CD4-positive, alpha-beta memory T cell (primary cell): ENCODE data around the gene DUOXA2. TPM values are rescaled to one million over a fixed set of nuclear protein-coding genes. Genes with fewer than 3 reads are reported as not detected.

Source experiments
- CTCF ChIA-PET: fragments of 350-600 bp; sonication (Branson Sonifier 250); formaldehyde crosslinking; loops from one replicate; lab custom pipeline; 2021; ENCODE audit warnings: inconsistent platforms; ENCODE audit not compliant: partially characterized antibody; lab: Charles Lee
- POLR2A ChIA-PET: fragments of 350-600 bp; sonication (Branson Sonifier 250); formaldehyde crosslinking; loops from one replicate; lab custom pipeline; 2021; ENCODE audit not compliant: partially characterized antibody; lab: Charles Lee
- DNase-seq, 5 donors: peaks; one replicate each; pipeline versions ENCODE4 v3.0.0 to v3.0.0-alpha.2; 2020 to 2022; ENCODE audit warnings: mixed read lengths in 1 of 5
- H3K27ac ChIP-seq: one replicate; pipeline ENCODE4 v1.7.0; 2013; ENCODE audit warnings: low read depth, low read length
- H3K27me3 ChIP-seq: 2 replicates; pipeline ENCODE4 v1.7.0; 2013; ENCODE audit warnings: mild to moderate bottlenecking, low read length, moderate library complexity; ENCODE audit not compliant: insufficient read depth
- H3K36me3 ChIP-seq: 2 replicates; pipeline ENCODE4 v1.7.0; 2013; ENCODE audit warnings: mild to moderate bottlenecking, low read length, moderate library complexity; ENCODE audit not compliant: insufficient read depth
- H3K4me1 ChIP-seq: 2 replicates; pipeline ENCODE4 v1.7.0; 2013; ENCODE audit warnings: mild to moderate bottlenecking, low read length, moderate library complexity; ENCODE audit not compliant: insufficient read depth
- H3K4me3 ChIP-seq, 2 donors: one replicate each; pipeline ENCODE4 v1.7.0; 2013; ENCODE audit warnings: low read length in 2 of 2, mild to moderate bottlenecking in 1 of 2
- H3K9me3 ChIP-seq, 2 donors: one replicate each; pipeline ENCODE4 v1.7.0; 2013; ENCODE audit warnings: low read length in 2 of 2, control low read depth in 1 of 2; ENCODE audit not compliant: control insufficient read depth in 1 of 2
- H3K27ac Mint-ChIP-seq, 7 donors: one replicate each; pipeline ENCODE4 v1.8.0; 2020 to 2021; ENCODE audit warnings: mixed read lengths in 7 of 7, mild to moderate bottlenecking in 6 of 7, inconsistent platforms in 3 of 7, moderate library complexity in 3 of 7
- H3K27me3 Mint-ChIP-seq, 2 donors: one replicate each; pipeline ENCODE4 v1.8.0; 2020 to 2021; ENCODE audit warnings: mixed read lengths in 2 of 2
- H3K36me3 Mint-ChIP-seq, 2 donors: one replicate each; pipeline ENCODE4 v1.8.0; 2020 to 2021; ENCODE audit warnings: mixed read lengths in 2 of 2, inconsistent platforms in 1 of 2, mild to moderate bottlenecking in 1 of 2
- H3K4me1 Mint-ChIP-seq, 4 donors: one replicate each; pipeline ENCODE4 v1.8.0; 2020 to 2021; ENCODE audit warnings: mixed read lengths in 4 of 4, mild to moderate bottlenecking in 1 of 4
- H3K4me3 Mint-ChIP-seq, 8 donors: one replicate each; pipeline ENCODE4 v1.8.0; 2020 to 2021; ENCODE audit warnings: mixed read lengths in 8 of 8, mild to moderate bottlenecking in 7 of 8, moderate library complexity in 6 of 8, inconsistent platforms in 3 of 8
- H3K9me3 Mint-ChIP-seq, 8 donors: one replicate each; pipeline ENCODE4 v1.8.0; 2020 to 2021; ENCODE audit warnings: mixed read lengths in 8 of 8, mild to moderate bottlenecking in 5 of 8, inconsistent platforms in 3 of 8, moderate library complexity in 1 of 8
- intact Hi-C: fragments of 100-400 bp; cut with micrococcal nuclease; formaldehyde crosslinking; loops from one replicate; pipeline ENCODE4 v1.15.1; 2023
- polyA plus RNA-seq, 2 donors: library from polyadenylated mRNA; unstranded; fragments of 300-500 nt; fragmentation: Illumina TruSeq; gene quantifications; one replicate each; pipeline ENCODE4 v1.2.3, GENCODE V29; 2021
- total RNA-seq, 2 experiments: library from RNA; stranded (reverse); gene quantifications; one replicate each; pipeline ENCODE4 v1.2.3, GENCODE V29; 2021

DUOXA2 gene
- total and polyA plus RNA-seq, 4 experiments from 2014 or later, result not detected

- intact Hi-C loops, result loop anchor here (2.0 to 5.0 kb wide), 2 partner anchors 69 to 81 kb away; partner anchors contain the start of gene SHF
- H3K36me3 Mint-ChIP-seq, result no peaks in the 10 kb centered on the region
- Histone ChIP-seq H3K9me3 (no peaks in the 10 kb centered on the region), H3K4me1 (peaks cover 32% of the 10 kb centered on the region), H3K4me3 (no peak overlapping the region), H3K27me3 (peaks cover 44% of the 10 kb centered on the region), H3K27ac (no peak overlapping the region), H3K36me3 (no peaks in the 10 kb centered on the region)
- H3K9me3 Mint-ChIP-seq, result peaks cover 0 to 2% (median 0%) of the 10 kb centered on the region in 8 donors
- peaks cover 52 to 61% of the 10 kb centered on the region in 2 donors for H3K27me3 Mint-ChIP-seq
- peak overlapping the region in 1 of 7 donors; percentile 62 for H3K27ac Mint-ChIP-seq
- DNase-seq, result peak; percentile 77 to 84 (median 79)
- CTCF ChIA-PET, result interaction anchor here (0.5 to 1.9 kb wide), 33 partner anchors 8 to 540 kb away, joined by 3 to 21 read pairs (median 4); partner anchors contain the start of genes DUOX1 and DUOXA1
- peak overlapping the region; percentile 67 to 94 (median 86) for H3K4me3 Mint-ChIP-seq
- peaks cover 20 to 48% (median 36%) of the 10 kb centered on the region in 4 donors for H3K4me1 Mint-ChIP-seq
- POLR2A ChIA-PET, result interaction anchor here (0.8 to 1.1 kb wide), 5 partner anchors 8 to 83 kb away, joined by 3 to 5 read pairs (median 3); no protein-coding TSS in a partner anchor
These were observed 4.0 kb downstream of the DUOXA2 start for GRCh38 chr15:45118131-45118588.

- CTCF ChIA-PET, result interaction anchor here (1.0 to 1.9 kb wide), 16 partner anchors 8 to 541 kb away, joined by 3 to 21 read pairs (median 6); partner anchors contain the start of genes DUOX1 and DUOXA1
- no peak for DNase-seq
- Histone ChIP-seq H3K4me3 (no peak overlapping the region), H3K9me3 (no peaks in the 10 kb centered on the region), H3K36me3 (no peaks in the 10 kb centered on the region), H3K4me1 (peaks cover 26% of the 10 kb centered on the region), H3K27ac (no peak overlapping the region), H3K27me3 (peaks cover 36% of the 10 kb centered on the region)
- H3K36me3 Mint-ChIP-seq, result no peaks in the 10 kb centered on the region
- peak overlapping the region in 1 of 8 donors; percentile 27 for H3K4me3 Mint-ChIP-seq
- intact Hi-C loops, result loop anchor here (2.0 to 5.0 kb wide), 2 partner anchors 68 to 82 kb away; partner anchors contain the start of gene SHF
- H3K9me3 Mint-ChIP-seq, result peaks cover 0 to 2% (median 0%) of the 10 kb centered on the region in 8 donors
- peaks cover 18 to 39% (median 29%) of the 10 kb centered on the region in 4 donors for H3K4me1 Mint-ChIP-seq
- POLR2A ChIA-PET, result interaction anchor here (1.0 kb wide), 1 partner anchor 44 kb away, joined by 4 read pairs; no protein-coding TSS in a partner anchor
- H3K27ac Mint-ChIP-seq, result no peak overlapping the region
- peaks cover 46 to 54% of the 10 kb centered on the region in 2 donors for H3K27me3 Mint-ChIP-seq
These were observed 4.9 kb downstream of the DUOXA2 start for GRCh38 chr15:45118996-45119395.

- Mint-ChIP-seq H3K4me1 (peaks cover 12 to 29% (median 21%) of the 10 kb centered on the region in 4 donors), H3K27me3 (peaks cover 41 to 48% of the 10 kb centered on the region in 2 donors), H3K27ac (no peak overlapping the region), H3K36me3 (no peaks in the 10 kb centered on the region), H3K4me3 (no peak overlapping the region), H3K9me3 (peaks cover 0 to 2% (median 0%) of the 10 kb centered on the region in 8 donors)
- Histone ChIP-seq H3K27ac (no peak overlapping the region), H3K4me1 (peaks cover 18% of the 10 kb centered on the region), H3K4me3 (no peak overlapping the region), H3K9me3 (no peaks in the 10 kb centered on the region), H3K27me3 (peaks cover 26% of the 10 kb centered on the region), H3K36me3 (no peaks in the 10 kb centered on the region)
- intact Hi-C loops, result no loop called here
- POLR2A ChIA-PET, result no interaction called here
- CTCF ChIA-PET, result interaction anchor here (1.8 kb wide), 1 partner anchor 48 kb away, joined by 5 read pairs; no protein-coding TSS in a partner anchor
- no peak for DNase-seq
These were observed 6.2 kb downstream of the DUOXA2 start for GRCh38 chr15:45120081-45120972.

- no peak for DNase-seq
- peaks cover 0 to 2% (median 0%) of the 10 kb centered on the region in 8 donors for H3K9me3 Mint-ChIP-seq
- Histone ChIP-seq H3K9me3 (no peaks in the 10 kb centered on the region), H3K4me3 (no peak overlapping the region), H3K27me3 (peaks cover 22% of the 10 kb centered on the region), H3K27ac (no peak overlapping the region), H3K36me3 (no peaks in the 10 kb centered on the region), H3K4me1 (peaks cover 18% of the 10 kb centered on the region)
- ChIA-PET CTCF (interaction anchor here (1.2 to 1.8 kb wide), 2 partner anchors 14 to 47 kb away, joined by 3 to 5 read pairs; no protein-coding TSS in a partner anchor), POLR2A (no interaction called here)
- no peak overlapping the region for H3K27ac Mint-ChIP-seq
- H3K4me3 Mint-ChIP-seq, result no peak overlapping the region
- peaks cover 12 to 23% (median 17%) of the 10 kb centered on the region in 4 donors for H3K4me1 Mint-ChIP-seq
- no peaks in the 10 kb centered on the region for H3K36me3 Mint-ChIP-seq
- peaks cover 41 to 48% of the 10 kb centered on the region in 2 donors for H3K27me3 Mint-ChIP-seq
- intact Hi-C loops, result no loop called here
These were observed 6.9 kb downstream of the DUOXA2 start for GRCh38 chr15:45121020-45121419.

- Histone ChIP-seq H3K36me3 (no peaks in the 10 kb centered on the region), H3K27ac (no peak overlapping the region), H3K27me3 (peaks cover 27% of the 10 kb centered on the region), H3K9me3 (no peaks in the 10 kb centered on the region), H3K4me3 (no peak overlapping the region), H3K4me1 (peaks cover 11% of the 10 kb centered on the region)
- intact Hi-C loops, result no loop called here
- ChIA-PET POLR2A (no interaction called here), CTCF (interaction anchor here (0.9 to 1.9 kb wide), 5 partner anchors 12 to 279 kb away, joined by 3 to 9 read pairs (median 3); no protein-coding TSS in a partner anchor)
- peak overlapping the region in 1 of 7 donors; percentile 64 for H3K27ac Mint-ChIP-seq
- peaks cover 39 to 49% of the 10 kb centered on the region in 2 donors for H3K27me3 Mint-ChIP-seq
- H3K9me3 Mint-ChIP-seq, result peaks cover 0 to 2% (median 0%) of the 10 kb centered on the region in 8 donors
- DNase-seq, result no peak
- H3K36me3 Mint-ChIP-seq, result no peaks in the 10 kb centered on the region
- H3K4me3 Mint-ChIP-seq, result no peak overlapping the region
- peaks cover 8 to 15% (median 12%) of the 10 kb centered on the region in 4 donors for H3K4me1 Mint-ChIP-seq
These were observed 7.7 kb downstream of the DUOXA2 start for GRCh38 chr15:45121706-45122417.

GRCh38 chr15:45122719-45123118, 8.6 kb downstream of the DUOXA2 start:
- no peak overlapping the region for H3K4me3 ChIP-seq
- peaks cover 4 to 7% (median 5%) of the 10 kb centered on the region in 4 donors for H3K4me1 Mint-ChIP-seq
- intact Hi-C loops, result no loop called here
- no peaks in the 10 kb centered on the region for H3K36me3 Mint-ChIP-seq
- H3K27me3 ChIP-seq, result peaks cover 18% of the 10 kb centered on the region
- H3K4me3 Mint-ChIP-seq, result no peak overlapping the region
- POLR2A ChIA-PET, result no interaction called here
- H3K27me3 Mint-ChIP-seq, result peaks cover 36 to 45% of the 10 kb centered on the region in 2 donors
- peaks cover 2% of the 10 kb centered on the region for H3K4me1 ChIP-seq
- no peak overlapping the region for H3K27ac Mint-ChIP-seq
- no peak overlapping the region for H3K27ac ChIP-seq
- CTCF ChIA-PET, result interaction anchor here (0.7 to 1.9 kb wide), 4 partner anchors 11 to 277 kb away, joined by 3 to 9 read pairs (median 4); no protein-coding TSS in a partner anchor
- no peaks in the 10 kb centered on the region for H3K36me3 ChIP-seq
- no peak for DNase-seq
- H3K9me3 Mint-ChIP-seq, result peaks cover 0 to 2% (median 0%) of the 10 kb centered on the region in 8 donors
- H3K9me3 ChIP-seq, result no peaks in the 10 kb centered on the region
